GM23248 (cell line): Measurements from ENCODE around the gene MLLT10. TPM values are rescaled to one million over a fixed set of nuclear protein-coding genes. Genes with fewer than 3 reads are reported as not detected.

Experiments used
- DNase-seq: peaks from one replicate; pipeline ENCODE4 v3.0.0-alpha.2; 2015
- H2AFZ ChIP-seq: fragments of 200-600 bp; sonication (generic); 2 replicates; pipeline ENCODE4 v1.6.1; 2016; ENCODE audit warnings: antibody characterized with exemption
- H3F3A ChIP-seq: fragments of 200-600 bp; sonication (generic); 2 replicates; pipeline ENCODE4 v1.6.1; 2016; ENCODE audit warnings: mild to moderate bottlenecking, antibody characterized with exemption, mixed run types; ENCODE audit not compliant: insufficient read depth
- H3K27ac ChIP-seq: fragments of 200-600 bp; sonication (generic); 2 replicates; pipeline ENCODE4 v1.5.1; 2016; ENCODE audit warnings: mild to moderate bottlenecking
- H3K27me3 ChIP-seq: fragments of 200-600 bp; sonication (generic); replicated peaks from 2 replicates; pipeline ENCODE4 v1.6.1; 2016; ENCODE audit warnings: mild to moderate bottlenecking; ENCODE audit not compliant: insufficient read depth
- H3K36me3 ChIP-seq: fragments of 200-600 bp; sonication (generic); 2 replicates; pipeline ENCODE4 v1.6.1; 2016; ENCODE audit warnings: low read depth, mild to moderate bottlenecking
- H3K4me1 ChIP-seq: fragments of 200-600 bp; sonication (generic); 2 replicates; pipeline ENCODE4 v1.6.1; 2016; ENCODE audit warnings: mild to moderate bottlenecking; ENCODE audit not compliant: insufficient read depth
- H3K4me2 ChIP-seq: fragments of 200-600 bp; sonication (generic); one replicate; pipeline ENCODE4 v1.6.1; 2016; ENCODE audit warnings: mild to moderate bottlenecking; ENCODE audit not compliant: unreplicated experiment
- H3K4me3 ChIP-seq: fragments of 200-600 bp; sonication (generic); 2 replicates; pipeline ENCODE4 v1.5.1; 2016; ENCODE audit warnings: mild to moderate bottlenecking
- H3K79me2 ChIP-seq: fragments of 200-600 bp; sonication (generic); 2 replicates; pipeline ENCODE4 v1.6.1; 2016; ENCODE audit warnings: mild to moderate bottlenecking; ENCODE audit not compliant: insufficient read depth
- H3K9ac ChIP-seq: fragments of 200-600 bp; sonication (generic); 2 replicates; pipeline ENCODE4 v1.6.1; 2016; ENCODE audit warnings: mild to moderate bottlenecking
- H3K9me2 ChIP-seq: fragments of 200-600 bp; sonication (generic); 2 replicates; pipeline ENCODE4 v1.6.1; 2016; ENCODE audit warnings: mixed run types, mild to moderate bottlenecking, moderate library complexity; ENCODE audit not compliant: insufficient read depth
- H3K9me3 ChIP-seq: fragments of 200-600 bp; sonication (generic); one replicate; pipeline ENCODE4 v1.6.1; 2017; ENCODE audit warnings: low read depth
- H4K20me1 ChIP-seq: fragments of 200-600 bp; sonication (generic); 2 replicates; pipeline ENCODE4 v1.6.0; 2016; ENCODE audit not compliant: insufficient read depth
- EZH2 ChIP-seq: fragments of 200-600 bp; sonication (generic); IDR thresholded peaks from 2 replicates; pipeline ENCODE4 v1.6.1; 2018; ENCODE audit warnings: antibody characterized with exemption, mild to moderate bottlenecking; ENCODE audit not compliant: insufficient read depth, poor library complexity, severe bottlenecking
- EZH2phosphoT487 ChIP-seq: fragments of 200-600 bp; sonication (generic); IDR thresholded peaks from 2 replicates; pipeline ENCODE4 v1.6.1; 2018; ENCODE audit warnings: antibody characterized with exemption, moderate library complexity, mild to moderate bottlenecking, low read depth; ENCODE audit not compliant: insufficient read depth
- WGBS, 2 experiments: methylation state at CpG; one replicate each; pipeline ENCODE4 v1.1.6; 2015 to 2017; ENCODE audit warnings: low lambda C conversion rate in 2 of 2, low coverage in 1 of 2; ENCODE audit errors: missing lambda C conversion rate in 2 of 2; 5-methylcytosine and 5-hydroxymethylcytosine counted together
- in situ Hi-C: fragments of 300-500 bp; cut with MboI; formaldehyde crosslinking; loops from 2 replicates; pipeline ENCODE4 v1.15.0; 2020
- polyA plus RNA-seq: library from polyadenylated mRNA; unstranded; fragments of >200 nt; fragmentation: Nextera tagmentation; extraction: Ambion mirVana; gene quantifications from 2 replicates; pipeline ENCODE4 v1.2.1, GENCODE V29; 2016
- total RNA-seq: library from RNA; depleted of rRNA; stranded (reverse); fragments of >200 nt; shearing (Covaris generic); gene quantifications from 2 replicates; pipeline ENCODE4 v1.2.3, GENCODE V29; 2014

Gene MLLT10
- total and polyA plus RNA-seq, 2 experiments from 2014 or later, result 8.9 to 19.8 TPM

DNA sequence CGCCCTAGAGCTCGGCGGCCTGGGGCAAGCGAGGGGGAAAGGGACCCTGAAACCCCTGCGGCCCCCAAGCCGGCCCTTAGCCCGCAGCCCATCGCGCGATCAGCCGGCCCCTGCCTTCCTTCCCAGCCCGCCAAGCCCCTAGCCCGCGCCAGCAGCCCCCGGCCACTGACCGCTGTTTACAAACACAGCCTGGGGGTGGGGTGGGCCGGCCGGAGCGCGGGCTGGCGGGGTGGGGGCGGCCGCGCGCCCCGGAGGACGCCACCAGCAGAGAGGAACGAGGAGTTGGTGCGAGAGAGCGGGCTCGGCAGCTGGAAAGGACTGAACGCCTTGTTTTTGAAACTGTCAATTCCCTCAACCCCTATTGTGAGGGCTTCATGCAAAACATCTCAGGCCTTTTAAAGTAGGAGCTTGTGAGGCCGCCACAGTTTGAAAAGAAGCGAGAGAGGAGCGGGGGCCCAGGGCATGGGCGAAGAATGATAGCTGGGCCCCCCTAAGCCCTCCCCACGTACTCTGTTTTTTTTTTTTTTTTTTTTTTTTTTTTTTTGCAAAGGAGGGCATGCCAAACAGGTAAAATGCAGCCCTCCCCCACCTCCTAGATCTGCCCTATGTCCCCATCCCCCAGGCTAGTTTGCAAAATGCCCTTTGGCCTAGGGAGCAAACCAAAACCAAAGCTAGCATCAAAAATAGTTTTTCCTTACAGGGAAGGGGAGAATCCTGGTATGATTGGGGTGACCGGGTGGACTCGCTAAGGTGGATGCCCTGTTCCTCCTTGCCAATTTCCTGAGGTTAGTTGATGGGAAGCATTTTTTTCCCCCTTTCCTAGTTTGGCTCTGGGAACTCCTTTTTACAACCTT, 23.6 kb upstream of the MLLT10 start:
- Histone ChIP-seq H3F3A (no peaks in the 10 kb centered on the region; the same call in 1 of the 2 replicates), H3K4me3 (peak overlapping the region; percentile 70), H4K20me1 (no peaks in the 10 kb centered on the region), H3K27ac (no peak overlapping the region), H3K79me2 (no peaks in the 10 kb centered on the region), H3K4me1 (no peaks in the 10 kb centered on the region; the same call in 1 of the 2 replicates), H3K4me2 (peak overlapping the region; percentile 83), H3K36me3 (no peaks in the 10 kb centered on the region), H3K9ac (peak overlapping the region; percentile 74), H2AFZ (peak overlapping the region; percentile 99), H3K27me3 (no peaks in the 10 kb centered on the region), H3K9me2 (no peaks in the 10 kb centered on the region), H3K9me3 (no peaks in the 10 kb centered on the region)
- DNase-seq, result peak; percentile 55
- 11 to 14% methylated on average over 31 to 39 of the region's 39 CpGs for WGBS, 2 experiments
- in situ Hi-C loops, result loop anchor here (25.0 kb wide), 1 partner anchor 727 kb away; no protein-coding TSS in a partner anchor
- no peak for TF ChIP-seq EZH2phosphoT487
- TF ChIP-seq EZH2, result no peak

DNA sequence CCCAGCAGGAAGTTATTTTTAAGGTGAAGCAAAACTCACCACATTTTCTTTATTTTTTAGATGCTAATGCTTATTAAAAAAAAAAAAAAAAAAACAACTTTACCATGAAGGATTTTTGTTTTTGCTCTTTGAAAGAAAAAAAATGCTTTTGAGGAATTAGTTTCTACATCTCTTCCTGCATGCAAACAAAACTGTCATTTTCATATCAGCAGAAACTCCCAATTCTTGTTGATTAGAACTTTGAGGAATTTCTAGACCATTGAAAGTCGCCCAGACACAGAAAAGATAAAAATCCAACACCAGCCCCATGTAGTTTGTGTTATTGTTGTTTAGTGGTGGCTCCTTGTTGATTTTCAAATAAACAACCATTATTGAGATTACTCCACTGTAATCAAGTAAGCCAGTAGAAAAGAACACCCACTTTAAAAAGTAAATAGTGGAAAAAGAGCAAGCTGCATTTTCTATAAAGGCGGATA, 22.9 kb upstream of the MLLT10 start:
- peaks cover 5% of the 10 kb centered on the region; the same call in 1 of the 2 replicates for H3F3A ChIP-seq
- peaks cover 3% of the 10 kb centered on the region for H3K4me1 ChIP-seq
- H3K9ac ChIP-seq, result no peak overlapping the region
- no peaks in the 10 kb centered on the region for H3K9me2 ChIP-seq
- no peaks in the 10 kb centered on the region for H3K27me3 ChIP-seq
- no peak overlapping the region for H2AFZ ChIP-seq
- H3K27ac ChIP-seq, result no peak overlapping the region
- no peak for TF ChIP-seq EZH2phosphoT487
- TF ChIP-seq EZH2, result no peak
- H4K20me1 ChIP-seq, result no peaks in the 10 kb centered on the region
- H3K4me3 ChIP-seq, result no peak overlapping the region
- DNase-seq, result no peak
- in situ Hi-C loops, result loop anchor here (25.0 kb wide), 1 partner anchor 726 kb away; no protein-coding TSS in a partner anchor
- H3K79me2 ChIP-seq, result no peaks in the 10 kb centered on the region
- H3K36me3 ChIP-seq, result no peaks in the 10 kb centered on the region
- H3K9me3 ChIP-seq, result no peaks in the 10 kb centered on the region
- 94 to 100% methylated on average over 2 of the region's 2 CpGs for WGBS, 2 experiments
- H3K4me2 ChIP-seq, result no peak overlapping the region

DNA sequence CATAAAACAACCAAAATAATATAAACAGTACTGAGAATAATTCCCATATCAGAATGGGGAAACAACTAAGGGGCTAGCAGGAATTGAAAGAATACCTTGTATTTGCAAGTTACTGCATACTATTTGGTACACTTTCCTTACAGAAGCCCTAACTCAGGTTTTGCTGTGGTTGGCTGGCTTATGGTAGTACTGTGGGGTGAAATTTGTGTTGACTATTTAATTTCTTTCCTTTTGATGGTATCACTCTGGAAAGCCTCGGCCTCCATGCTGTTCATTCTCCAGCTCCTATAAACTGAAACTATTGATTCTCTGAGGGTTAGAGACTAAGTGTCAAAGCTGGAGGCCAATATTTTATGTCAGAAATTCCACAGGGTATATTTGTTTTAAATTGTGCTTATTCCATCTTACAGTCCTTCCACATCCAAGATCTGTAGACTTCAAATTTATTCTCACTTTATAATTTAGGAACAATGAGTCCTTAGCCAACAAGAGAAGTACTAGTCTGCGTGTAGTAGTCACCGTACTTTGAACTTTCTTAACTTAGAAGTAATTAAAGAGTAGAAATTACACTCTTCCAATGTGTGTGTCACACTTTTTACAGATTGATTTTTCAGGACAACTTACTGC, 22.0 kb upstream of the MLLT10 start:
- no peak overlapping the region for H3K27ac ChIP-seq
- H3K79me2 ChIP-seq, result no peaks in the 10 kb centered on the region
- no peaks in the 10 kb centered on the region for H3K36me3 ChIP-seq
- H3K9ac ChIP-seq, result no peak overlapping the region
- no peak for DNase-seq
- no peak overlapping the region; the same call in 1 of the 2 replicates for H2AFZ ChIP-seq
- H4K20me1 ChIP-seq, result no peaks in the 10 kb centered on the region
- H3K4me2 ChIP-seq, result no peak overlapping the region
- no peaks in the 10 kb centered on the region for H3K9me2 ChIP-seq
- H3F3A ChIP-seq, result peaks cover 5% of the 10 kb centered on the region; the same call in 1 of the 2 replicates
- peaks cover 3% of the 10 kb centered on the region for H3K4me1 ChIP-seq
- no peak for TF ChIP-seq EZH2
- no peak for TF ChIP-seq EZH2phosphoT487
- no peak overlapping the region for H3K4me3 ChIP-seq
- H3K9me3 ChIP-seq, result no peaks in the 10 kb centered on the region
- no peaks in the 10 kb centered on the region for H3K27me3 ChIP-seq
- in situ Hi-C loops, result loop anchor here (25.0 kb wide), 1 partner anchor 725 kb away; no protein-coding TSS in a partner anchor
- WGBS, 2 experiments, result 97 to 100% methylated on average over 3 of the region's 3 CpGs

DNA sequence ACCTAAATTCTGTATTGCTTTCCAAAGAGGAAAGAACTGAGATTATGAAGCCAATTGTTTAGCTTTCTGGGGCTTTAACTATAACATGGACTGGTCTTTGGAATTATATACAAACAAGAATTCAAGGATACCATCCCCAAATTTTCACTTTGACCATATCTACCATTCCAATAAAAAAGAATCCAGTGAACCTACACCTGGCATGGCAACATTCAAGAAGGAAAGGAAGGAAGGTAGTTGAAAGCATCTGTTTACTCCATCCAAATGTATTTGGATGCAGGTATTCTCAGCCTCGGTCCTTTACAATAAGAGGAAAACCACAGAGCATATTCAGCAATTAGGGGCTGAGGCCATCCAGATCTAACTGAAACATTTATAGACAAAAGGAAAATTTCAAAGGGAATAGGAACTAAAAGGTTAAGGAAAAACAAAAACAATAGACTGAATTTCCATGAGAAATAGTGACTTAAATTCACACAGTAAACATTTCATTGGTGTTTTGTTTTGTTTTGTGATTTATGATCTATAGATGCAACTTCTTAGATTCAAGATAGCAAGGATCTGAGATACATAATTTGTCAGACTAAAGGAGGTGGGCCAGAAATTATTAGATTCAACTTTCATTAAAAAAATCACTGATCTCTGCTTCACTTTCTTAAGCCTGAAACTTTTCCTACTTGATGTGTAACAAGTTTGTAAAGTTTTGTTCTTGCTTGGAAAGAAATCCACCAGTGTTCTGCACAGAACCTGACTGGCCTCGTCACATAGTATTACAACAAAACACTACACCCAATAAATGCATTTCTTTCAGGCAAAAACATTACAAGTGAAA, 21.2 kb upstream of the MLLT10 start:
- Histone ChIP-seq H4K20me1 (no peaks in the 10 kb centered on the region), H3K9ac (no peak overlapping the region), H3K9me3 (no peaks in the 10 kb centered on the region), H2AFZ (no peak overlapping the region), H3K9me2 (no peaks in the 10 kb centered on the region), H3K27me3 (no peaks in the 10 kb centered on the region), H3K4me1 (peaks cover 5% of the 10 kb centered on the region), H3K4me3 (no peak overlapping the region), H3K79me2 (no peaks in the 10 kb centered on the region), H3F3A (peaks cover 8% of the 10 kb centered on the region), H3K36me3 (no peaks in the 10 kb centered on the region), H3K27ac (no peak overlapping the region), H3K4me2 (no peak overlapping the region)
- DNase-seq, result no peak
- 96 to 97% methylated on average over 2 of the region's 2 CpGs for WGBS, 2 experiments
- no peak for TF ChIP-seq EZH2
- no peak for TF ChIP-seq EZH2phosphoT487
- in situ Hi-C loops, result loop anchor here (25.0 kb wide), 1 partner anchor 725 kb away; no protein-coding TSS in a partner anchor
